Liver (tissue), 9 donors: ENCODE data around the gene FAM3B. TPM values are rescaled to one million over a fixed set of nuclear protein-coding genes. Genes with fewer than 3 reads are reported as not detected.

Experiments
- DNase-seq: peaks from one replicate; pipeline ENCODE4 v3.0.0-alpha.2; 2017; ENCODE audit warnings: low spot score
- H3K27ac ChIP-seq, 2 donors: one replicate each; pipeline ENCODE4 v1.7.0; 2013; ENCODE audit warnings: inconsistent platforms in 2 of 2, low read length in 2 of 2, control low read depth in 1 of 2, low read depth in 1 of 2, mild to moderate bottlenecking in 1 of 2
- H3K27me3 ChIP-seq, 4 donors: one replicate each; pipeline versions ENCODE4 v1.6.1 to v1.7.0; 2013; ENCODE audit warnings: low read length in 3 of 4, inconsistent platforms in 1 of 4, mild to moderate bottlenecking in 1 of 4, moderate library complexity in 1 of 4; ENCODE audit not compliant: control insufficient read depth in 4 of 4, insufficient read depth in 4 of 4
- H3K36me3 ChIP-seq, 4 donors: one replicate each; pipeline versions ENCODE4 v1.6.1 to v1.7.0; 2013; ENCODE audit warnings: low read length in 3 of 4, mild to moderate bottlenecking in 3 of 4, low read depth in 1 of 4, moderate library complexity in 1 of 4; ENCODE audit not compliant: control insufficient read depth in 4 of 4, insufficient read depth in 3 of 4
- H3K4me1 ChIP-seq, 4 donors: one replicate each; pipeline versions ENCODE4 v1.6.1 to v1.7.0; 2013; ENCODE audit warnings: low read length in 3 of 4, mild to moderate bottlenecking in 3 of 4, moderate library complexity in 1 of 4; ENCODE audit not compliant: control insufficient read depth in 4 of 4, insufficient read depth in 4 of 4
- H3K4me3 ChIP-seq, 3 donors: one replicate each; pipeline versions ENCODE4 v1.6.1 to v1.7.0; 2013; ENCODE audit warnings: low read length in 3 of 3, control low read depth in 1 of 3, low read depth in 1 of 3, mild to moderate bottlenecking in 1 of 3
- H3K9ac ChIP-seq, 2 donors: one replicate each; pipeline ENCODE4 v1.7.0; 2013; ENCODE audit warnings: low read length in 2 of 2, mild to moderate bottlenecking in 2 of 2, moderate library complexity in 2 of 2, control low read depth in 1 of 2, low read depth in 1 of 2
- H3K9me3 ChIP-seq, 4 donors: one replicate each; pipeline versions ENCODE4 v1.6.1 to v1.7.0; 2013; ENCODE audit warnings: low read length in 3 of 4; ENCODE audit not compliant: control insufficient read depth in 4 of 4
- FOXA2 ChIP-seq: IDR thresholded peaks from 2 replicates; pipeline ENCODE4 v1.6.1; 2016; ENCODE audit warnings: antibody characterized with exemption
- GABPA ChIP-seq, 2 donors: IDR thresholded peaks in 1 of 2; conservative IDR thresholded peaks in 1 of 2; 2 replicates each; pipeline ENCODE4 v1.6.1; 2016; ENCODE audit warnings: antibody characterized with exemption in 2 of 2, mild to moderate bottlenecking in 1 of 2, moderate library complexity in 1 of 2
- HNF4A ChIP-seq, 2 donors: conservative IDR thresholded peaks; 2 replicates each; pipeline ENCODE4 v1.6.1; 2016; ENCODE audit warnings: antibody characterized with exemption in 2 of 2, mild to moderate bottlenecking in 2 of 2
- HNF4G ChIP-seq: IDR thresholded peaks from 2 replicates; pipeline ENCODE4 v1.6.1; 2016; ENCODE audit warnings: antibody characterized with exemption
- JUND ChIP-seq, 2 donors: IDR thresholded peaks; 2 replicates each; pipeline ENCODE4 v1.6.1; 2016; ENCODE audit warnings: antibody characterized with exemption in 2 of 2
- NR2F2 ChIP-seq: IDR thresholded peaks from 2 replicates; pipeline ENCODE4 v1.6.1; 2016; ENCODE audit warnings: antibody characterized with exemption
- RAD21 ChIP-seq, 2 donors: IDR thresholded peaks; 2 replicates each; pipeline ENCODE4 v1.6.1; 2016; ENCODE audit warnings: antibody characterized with exemption in 2 of 2, mild to moderate bottlenecking in 2 of 2
- RXRA ChIP-seq, 2 donors: IDR thresholded peaks; 2 replicates each; pipeline ENCODE4 v1.6.1; 2017 to 2018; ENCODE audit warnings: antibody characterized with exemption in 2 of 2, mild to moderate bottlenecking in 1 of 2
- SP1 ChIP-seq: IDR thresholded peaks from 2 replicates; pipeline ENCODE4 v1.6.1; 2018; ENCODE audit warnings: antibody characterized with exemption, mild to moderate bottlenecking
- TAF1 ChIP-seq: conservative IDR thresholded peaks from 2 replicates; pipeline ENCODE4 v1.6.1; 2016; ENCODE audit warnings: antibody characterized with exemption, mild to moderate bottlenecking
- YY1 ChIP-seq: IDR thresholded peaks from 2 replicates; pipeline ENCODE4 v1.6.1; 2016; ENCODE audit warnings: antibody characterized with exemption, mild to moderate bottlenecking
- WGBS: extraction: QIAGEN DNeasy Blood & Tissue Kit; methylation state at CpG from one replicate; pipeline ENCODE4 v1.1.7; 2013; 5-methylcytosine and 5-hydroxymethylcytosine counted together
- polyA plus RNA-seq, 2 donors: library from polyadenylated mRNA; stranded (reverse) in 1 of 2; unstranded in 1 of 2; fragments of 200-250 nt in 1 of 2; fragments of >200 nt in 1 of 2; fragmentation: Nextera tagmentation in 1 of 2; extraction: Ambion mirVana in 1 of 2; gene quantifications; one replicate each; pipeline versions ENCODE4 v1.2.1 to v1.2.3, GENCODE V29; 2013 to 2015
- total RNA-seq, 2 donors: library from RNA; depleted of rRNA; stranded (reverse); fragments of >200 nt; gene quantifications; one replicate each; pipeline ENCODE4 v1.2.3, GENCODE V29; 2014
- TF ChIP-seq, protein P1 (sequence below): IDR thresholded peaks from 2 replicates; pipeline ENCODE4 v1.6.1; 2016; ENCODE audit warnings: antibody characterized with exemption, mild to moderate bottlenecking
- TF ChIP-seq, protein P2 (sequence below): fragments of 150-350 bp; IDR thresholded peaks from 2 replicates; pipeline ENCODE4 v1.5.1; 2017; ENCODE audit warnings: improper control_type of control experiment, low read depth, low read length; ENCODE audit not compliant: missing input control
- TF ChIP-seq, protein P3 (sequence below): IDR thresholded peaks from 2 replicates; pipeline ENCODE4 v1.6.1; 2016; ENCODE audit warnings: antibody characterized with exemption
- TF ChIP-seq, protein P4 (sequence below): IDR thresholded peaks from 2 replicates; pipeline ENCODE4 v1.6.1; 2016; ENCODE audit warnings: antibody characterized with exemption
- TF ChIP-seq, protein P5 (sequence below): IDR thresholded peaks from 2 replicates; pipeline ENCODE4 v1.6.1; 2016; ENCODE audit warnings: antibody characterized with exemption
- donor health status: healthy.
- donor health status: healthy.
- donor health status: healthy.
- donor health status: healthy.
- donor health status: healthy.

Gene FAM3B
- total and polyA plus RNA-seq, 4 donors = 0.72 to 18.2 (median 3.4) TPM

DNA sequence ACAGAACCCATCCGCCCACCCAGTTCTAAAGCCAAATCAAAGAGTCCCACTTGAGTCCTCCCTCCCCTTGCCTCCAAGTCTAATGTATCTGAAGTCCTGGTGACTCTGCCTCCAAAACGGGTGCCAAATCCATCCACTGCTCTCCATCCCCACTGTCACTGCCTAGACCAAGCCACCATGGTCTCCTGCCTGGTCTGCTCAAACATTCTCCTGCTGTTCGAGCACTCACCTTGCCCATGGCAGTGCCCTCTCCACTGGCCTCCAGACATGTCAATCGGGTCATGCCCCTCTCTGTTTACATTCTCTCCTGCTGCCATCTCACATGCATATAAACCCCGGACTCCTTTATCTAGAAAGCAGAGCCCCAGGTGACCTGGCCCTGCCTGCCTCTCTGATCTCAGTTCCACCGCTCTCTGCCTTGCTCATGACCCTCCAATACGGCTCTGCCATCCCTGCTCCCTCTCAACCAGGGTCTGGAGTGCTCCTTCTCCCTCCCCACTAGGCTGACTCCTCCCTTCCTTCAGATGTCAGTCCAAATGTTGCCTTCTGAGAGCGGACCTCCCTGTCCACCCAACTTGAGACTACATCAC is 77.4 kb downstream of the FAM3B start:
- Histone ChIP-seq H3K36me3 (peaks cover 0 to 4% (median 1%) of the 10 kb centered on the region in 4 donors), H3K4me1 (no peaks in the 10 kb centered on the region), H3K9ac (no peak overlapping the region), H3K27me3 (no peaks in the 10 kb centered on the region), H3K4me3 (no peak overlapping the region), H3K9me3 (no peaks in the 10 kb centered on the region), H3K27ac (no peak overlapping the region)
- DNase-seq = no peak
- TF ChIP-seq HNF4G (no peak), TAF1 (no peak), FOXA2 (no peak), RAD21 (IDR thresholded peaks at IDR 0.05) (no peak), HNF4A (conservative IDR thresholded peaks at IDR 0.05) (no peak), SP1 (no peak), NR2F2 (no peak), YY1 (no peak), JUND (IDR thresholded peaks at IDR 0.05) (no peak), RXRA (IDR thresholded peaks at IDR 0.05) (no peak), GABPA (IDR thresholded peaks at IDR 0.05 in 1 of 2, conservative IDR thresholded peaks at IDR 0.05 in 1 of 2) (no peak)
- TF ChIP-seq, protein P1, sequence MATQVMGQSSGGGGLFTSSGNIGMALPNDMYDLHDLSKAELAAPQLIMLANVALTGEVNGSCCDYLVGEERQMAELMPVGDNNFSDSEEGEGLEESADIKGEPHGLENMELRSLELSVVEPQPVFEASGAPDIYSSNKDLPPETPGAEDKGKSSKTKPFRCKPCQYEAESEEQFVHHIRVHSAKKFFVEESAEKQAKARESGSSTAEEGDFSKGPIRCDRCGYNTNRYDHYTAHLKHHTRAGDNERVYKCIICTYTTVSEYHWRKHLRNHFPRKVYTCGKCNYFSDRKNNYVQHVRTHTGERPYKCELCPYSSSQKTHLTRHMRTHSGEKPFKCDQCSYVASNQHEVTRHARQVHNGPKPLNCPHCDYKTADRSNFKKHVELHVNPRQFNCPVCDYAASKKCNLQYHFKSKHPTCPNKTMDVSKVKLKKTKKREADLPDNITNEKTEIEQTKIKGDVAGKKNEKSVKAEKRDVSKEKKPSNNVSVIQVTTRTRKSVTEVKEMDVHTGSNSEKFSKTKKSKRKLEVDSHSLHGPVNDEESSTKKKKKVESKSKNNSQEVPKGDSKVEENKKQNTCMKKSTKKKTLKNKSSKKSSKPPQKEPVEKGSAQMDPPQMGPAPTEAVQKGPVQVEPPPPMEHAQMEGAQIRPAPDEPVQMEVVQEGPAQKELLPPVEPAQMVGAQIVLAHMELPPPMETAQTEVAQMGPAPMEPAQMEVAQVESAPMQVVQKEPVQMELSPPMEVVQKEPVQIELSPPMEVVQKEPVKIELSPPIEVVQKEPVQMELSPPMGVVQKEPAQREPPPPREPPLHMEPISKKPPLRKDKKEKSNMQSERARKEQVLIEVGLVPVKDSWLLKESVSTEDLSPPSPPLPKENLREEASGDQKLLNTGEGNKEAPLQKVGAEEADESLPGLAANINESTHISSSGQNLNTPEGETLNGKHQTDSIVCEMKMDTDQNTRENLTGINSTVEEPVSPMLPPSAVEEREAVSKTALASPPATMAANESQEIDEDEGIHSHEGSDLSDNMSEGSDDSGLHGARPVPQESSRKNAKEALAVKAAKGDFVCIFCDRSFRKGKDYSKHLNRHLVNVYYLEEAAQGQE = no peak
- TF ChIP-seq, protein P2, sequence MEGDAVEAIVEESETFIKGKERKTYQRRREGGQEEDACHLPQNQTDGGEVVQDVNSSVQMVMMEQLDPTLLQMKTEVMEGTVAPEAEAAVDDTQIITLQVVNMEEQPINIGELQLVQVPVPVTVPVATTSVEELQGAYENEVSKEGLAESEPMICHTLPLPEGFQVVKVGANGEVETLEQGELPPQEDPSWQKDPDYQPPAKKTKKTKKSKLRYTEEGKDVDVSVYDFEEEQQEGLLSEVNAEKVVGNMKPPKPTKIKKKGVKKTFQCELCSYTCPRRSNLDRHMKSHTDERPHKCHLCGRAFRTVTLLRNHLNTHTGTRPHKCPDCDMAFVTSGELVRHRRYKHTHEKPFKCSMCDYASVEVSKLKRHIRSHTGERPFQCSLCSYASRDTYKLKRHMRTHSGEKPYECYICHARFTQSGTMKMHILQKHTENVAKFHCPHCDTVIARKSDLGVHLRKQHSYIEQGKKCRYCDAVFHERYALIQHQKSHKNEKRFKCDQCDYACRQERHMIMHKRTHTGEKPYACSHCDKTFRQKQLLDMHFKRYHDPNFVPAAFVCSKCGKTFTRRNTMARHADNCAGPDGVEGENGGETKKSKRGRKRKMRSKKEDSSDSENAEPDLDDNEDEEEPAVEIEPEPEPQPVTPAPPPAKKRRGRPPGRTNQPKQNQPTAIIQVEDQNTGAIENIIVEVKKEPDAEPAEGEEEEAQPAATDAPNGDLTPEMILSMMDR = no peak
- TF ChIP-seq, protein P3, sequence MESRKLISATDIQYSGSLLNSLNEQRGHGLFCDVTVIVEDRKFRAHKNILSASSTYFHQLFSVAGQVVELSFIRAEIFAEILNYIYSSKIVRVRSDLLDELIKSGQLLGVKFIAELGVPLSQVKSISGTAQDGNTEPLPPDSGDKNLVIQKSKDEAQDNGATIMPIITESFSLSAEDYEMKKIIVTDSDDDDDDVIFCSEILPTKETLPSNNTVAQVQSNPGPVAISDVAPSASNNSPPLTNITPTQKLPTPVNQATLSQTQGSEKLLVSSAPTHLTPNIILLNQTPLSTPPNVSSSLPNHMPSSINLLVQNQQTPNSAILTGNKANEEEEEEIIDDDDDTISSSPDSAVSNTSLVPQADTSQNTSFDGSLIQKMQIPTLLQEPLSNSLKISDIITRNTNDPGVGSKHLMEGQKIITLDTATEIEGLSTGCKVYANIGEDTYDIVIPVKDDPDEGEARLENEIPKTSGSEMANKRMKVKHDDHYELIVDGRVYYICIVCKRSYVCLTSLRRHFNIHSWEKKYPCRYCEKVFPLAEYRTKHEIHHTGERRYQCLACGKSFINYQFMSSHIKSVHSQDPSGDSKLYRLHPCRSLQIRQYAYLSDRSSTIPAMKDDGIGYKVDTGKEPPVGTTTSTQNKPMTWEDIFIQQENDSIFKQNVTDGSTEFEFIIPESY = no peak
- TF ChIP-seq, protein P4, sequence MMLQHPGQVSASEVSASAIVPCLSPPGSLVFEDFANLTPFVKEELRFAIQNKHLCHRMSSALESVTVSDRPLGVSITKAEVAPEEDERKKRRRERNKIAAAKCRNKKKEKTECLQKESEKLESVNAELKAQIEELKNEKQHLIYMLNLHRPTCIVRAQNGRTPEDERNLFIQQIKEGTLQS = no peak
- TF ChIP-seq, protein P5, sequence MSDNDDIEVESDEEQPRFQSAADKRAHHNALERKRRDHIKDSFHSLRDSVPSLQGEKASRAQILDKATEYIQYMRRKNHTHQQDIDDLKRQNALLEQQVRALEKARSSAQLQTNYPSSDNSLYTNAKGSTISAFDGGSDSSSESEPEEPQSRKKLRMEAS = no peak
- 74% methylated on average over 8 of the region's 8 CpGs for WGBS
